Activated CD8-positive, alpha-beta T cell treated with anti-CD3 and anti-CD28 coated beads, Interleukin-2, amount 10 ng/mL, durations not matched to agents 7 days and 5 days (primary cell): Measurements from ENCODE around the gene CD300H. TPM values are rescaled to one million over a fixed set of nuclear protein-coding genes. Genes with fewer than 3 reads are reported as not detected.
"Not testable (repeated sequence)": the region's sequence is repeated elsewhere in the genome, so short reads cannot be mapped to it uniquely, and the experiment has no call there.

ENCODE experiments used
- ATAC-seq: fragments of 150-1000 bp; cut with Tn5 transposase; one replicate; pipeline ENCODE4 v1.10.0; 2021; ENCODE audit warnings: moderate library complexity
- CTCF ChIA-PET: fragments of 350-600 bp; sonication (Branson Sonifier 250); formaldehyde crosslinking; loops from one replicate; lab custom pipeline; 2021; ENCODE audit warnings: antibody characterized with exemption; lab: Charles Lee
- POLR2A ChIA-PET: fragments of 350-600 bp; sonication (Branson Sonifier 250); formaldehyde crosslinking; loops from one replicate; lab custom pipeline; 2021; ENCODE audit warnings: antibody characterized with exemption; lab: Charles Lee
- DNase-seq: peaks from one replicate; pipeline ENCODE4 v3.0.0-alpha.2; 2020
- H3K27ac Mint-ChIP-seq: one replicate; pipeline ENCODE4 v1.8.0; 2021; ENCODE audit warnings: mild to moderate bottlenecking, mixed read lengths
- H3K27me3 Mint-ChIP-seq: one replicate; pipeline ENCODE4 v1.8.0; 2021; ENCODE audit warnings: low read depth, mixed read lengths
- H3K36me3 Mint-ChIP-seq: one replicate; pipeline ENCODE4 v1.8.0; 2021; ENCODE audit warnings: low read depth, mixed read lengths
- H3K4me1 Mint-ChIP-seq: one replicate; pipeline ENCODE4 v1.8.0; 2021; ENCODE audit warnings: low read depth, mixed read lengths
- H3K4me3 Mint-ChIP-seq: one replicate; pipeline ENCODE4 v1.8.0; 2021; ENCODE audit warnings: mild to moderate bottlenecking, mixed read lengths
- H3K9me3 Mint-ChIP-seq: one replicate; pipeline ENCODE4 v1.8.0; 2022; ENCODE audit warnings: mixed read lengths; ENCODE audit not compliant: insufficient read depth
- total RNA-seq, 2 experiments: library from RNA; stranded (reverse); gene quantifications; one replicate each; pipeline ENCODE4 v1.2.3, GENCODE V29; 2021

The CD300H gene
- total RNA-seq, 2 experiments from 2014 or later, result not detected

DNA sequence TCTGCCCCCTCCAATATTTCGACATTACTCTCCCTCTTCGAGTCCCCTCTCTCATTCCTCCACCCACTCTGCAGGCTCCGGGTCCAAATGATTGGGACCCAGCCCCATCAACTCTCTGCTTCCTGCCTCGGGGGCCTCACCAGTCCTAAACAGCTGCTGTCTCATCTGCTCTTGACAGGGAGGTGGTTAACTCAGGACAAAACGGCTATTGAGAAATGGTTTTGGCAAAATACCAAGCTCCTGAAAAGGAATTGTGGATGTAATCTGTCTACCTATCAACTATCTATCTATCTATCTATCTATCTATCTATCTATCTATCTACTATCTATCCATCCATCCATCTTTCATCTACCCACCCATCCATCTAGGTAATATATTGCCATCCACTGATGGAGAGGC lies 2.2 kb downstream of the CD300H start:
- Mint-ChIP-seq H3K9me3 (no peaks in the 10 kb centered on the region), H3K4me1 (peaks cover 15% of the 10 kb centered on the region), H3K27me3 (peaks cover 36% of the 10 kb centered on the region), H3K27ac (no peak overlapping the region), H3K36me3 (no peaks in the 10 kb centered on the region), H3K4me3 (no peak overlapping the region)
- DNase-seq, result no peak
- no peak for ATAC-seq
- ChIA-PET POLR2A (no interaction called here), CTCF (interaction anchor here (2.0 to 2.4 kb wide), 2 partner anchors 17 to 25 kb away, joined by 4 to 10 read pairs; no protein-coding TSS in a partner anchor)

DNA sequence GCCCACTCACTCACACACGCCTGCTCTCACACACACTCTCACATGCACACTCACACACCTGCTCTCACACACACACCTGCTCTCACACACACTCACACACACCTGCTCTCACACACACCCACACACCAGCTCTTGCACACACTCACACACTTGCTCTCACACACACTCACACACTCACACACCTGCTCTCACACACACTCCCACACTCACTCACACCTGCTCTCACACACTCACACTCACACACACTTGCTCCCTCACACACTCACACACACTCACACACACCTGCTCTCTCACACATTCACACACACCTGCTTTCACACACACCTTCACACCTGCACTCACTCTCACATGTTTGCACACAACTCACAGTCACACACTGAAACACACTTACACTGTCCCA lies 4.0 kb downstream of the CD300H start:
- Mint-ChIP-seq H3K4me1 (peaks cover 15% of the 10 kb centered on the region), H3K27ac (no peak overlapping the region), H3K4me3 (no peak overlapping the region), H3K36me3 (no peaks in the 10 kb centered on the region), H3K27me3 (peaks cover 22% of the 10 kb centered on the region), H3K9me3 (no peaks in the 10 kb centered on the region)
- POLR2A ChIA-PET, result no interaction called here
- DNase-seq, result no peak
- CTCF ChIA-PET, result no interaction called here
- no peak for ATAC-seq

DNA sequence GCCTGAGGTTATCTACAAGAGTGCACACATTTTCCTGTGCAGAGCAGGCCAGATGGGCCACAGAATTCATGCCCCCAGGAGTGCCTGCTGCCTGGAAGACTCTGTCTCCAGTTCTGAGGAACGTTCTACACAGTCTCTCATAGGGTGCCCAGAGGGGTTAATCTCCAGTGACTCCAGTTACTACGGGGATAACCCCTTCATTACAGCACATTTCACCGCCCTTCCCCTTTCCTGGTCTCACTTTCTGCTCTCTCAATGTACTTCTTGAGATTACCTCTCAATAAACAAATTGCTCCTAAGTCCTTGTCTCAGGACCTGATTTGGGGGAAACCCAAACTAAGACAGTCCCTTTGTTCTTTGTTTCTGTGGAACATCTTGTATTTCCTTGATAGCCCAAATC lies 5.7 kb downstream of the CD300H start:
- ChIA-PET POLR2A (no interaction called here), CTCF (interaction anchor here (0.9 to 1.7 kb wide), 2 partner anchors 30 to 175 kb away, joined by 3 read pairs; partner anchors contain the start of gene RAB37)
- H3K9me3 Mint-ChIP-seq, result no peaks in the 10 kb centered on the region
- H3K36me3 Mint-ChIP-seq, result no peaks in the 10 kb centered on the region
- H3K27me3 Mint-ChIP-seq, result peaks cover 21% of the 10 kb centered on the region
- ATAC-seq (no peak), DNase-seq (no peak)
- peaks cover 14% of the 10 kb centered on the region for H3K4me1 Mint-ChIP-seq
- H3K27ac Mint-ChIP-seq, result no peak overlapping the region
- no peak overlapping the region for H3K4me3 Mint-ChIP-seq

DNA sequence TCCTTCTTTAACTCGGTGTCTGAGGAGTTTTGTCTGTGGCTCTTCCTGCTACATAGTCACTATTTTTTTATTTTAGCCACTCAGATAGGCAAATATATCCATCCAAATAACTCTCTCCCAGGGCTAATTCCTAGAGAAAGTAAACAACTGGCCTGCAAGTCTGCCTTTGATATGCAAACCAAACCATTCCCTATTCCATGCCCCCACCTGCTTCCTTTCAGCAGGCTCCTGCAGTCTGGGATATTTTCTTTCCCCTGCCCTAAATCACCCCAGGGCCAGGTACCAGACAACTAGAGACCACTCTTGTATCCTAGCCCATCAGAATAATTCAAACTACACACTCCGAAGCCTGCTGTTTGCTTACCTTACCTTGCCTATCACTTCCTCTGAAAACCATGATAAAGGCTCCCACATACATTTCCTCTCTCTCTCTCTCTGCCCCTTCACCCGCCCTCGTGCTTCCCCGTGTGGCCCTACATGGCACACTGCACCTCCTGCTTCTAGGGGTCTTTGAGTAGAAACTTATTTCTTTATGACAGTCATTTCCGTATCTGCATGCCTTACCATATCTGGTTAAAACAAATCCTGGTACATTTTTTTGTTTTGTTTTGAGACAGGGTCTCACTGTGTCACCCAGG lies 8.3 kb downstream of the CD300H start:
- Mint-ChIP-seq H3K36me3 (no peaks in the 10 kb centered on the region), H3K4me1 (peaks cover 14% of the 10 kb centered on the region), H3K27ac (no peak overlapping the region), H3K4me3 (no peak overlapping the region), H3K9me3 (no peaks in the 10 kb centered on the region), H3K27me3 (peaks cover 20% of the 10 kb centered on the region)
- ATAC-seq (peak; percentile 44), DNase-seq (no peak)
- POLR2A ChIA-PET, result no interaction called here
- CTCF ChIA-PET, result no interaction called here

DNA sequence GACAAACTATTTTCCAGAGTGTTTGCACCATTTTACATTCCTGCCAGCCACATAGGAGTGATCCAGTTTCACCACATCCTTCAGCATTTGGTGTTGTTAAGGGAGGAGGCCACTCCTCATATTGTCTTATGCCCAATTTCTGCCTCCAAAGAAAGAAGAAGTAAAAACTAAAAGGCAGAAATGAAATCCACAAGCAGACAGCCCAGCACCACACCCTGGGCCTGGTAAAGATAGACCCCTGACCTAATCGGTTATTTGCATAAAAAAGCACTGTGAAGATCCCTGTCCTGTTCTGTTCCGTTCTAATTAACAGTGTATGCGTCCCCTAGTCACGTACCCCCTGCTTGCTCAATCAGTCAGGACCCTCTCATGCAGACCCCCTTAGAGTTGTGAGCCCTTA lies 8.9 kb downstream of the CD300H start:
- H3K27ac Mint-ChIP-seq, ATAC-seq, DNase-seq, H3K36me3 Mint-ChIP-seq, POLR2A ChIA-PET, H3K4me3 Mint-ChIP-seq, H3K9me3 Mint-ChIP-seq: not testable (repeated sequence)
- Mint-ChIP-seq H3K4me1 (peaks cover 14% of the 10 kb centered on the region), H3K27me3 (peaks cover 20% of the 10 kb centered on the region)
- CTCF ChIA-PET, result interaction anchor here (0.7 kb wide), 1 partner anchor 8 kb away, joined by 5 read pairs; no protein-coding TSS in a partner anchor

DNA sequence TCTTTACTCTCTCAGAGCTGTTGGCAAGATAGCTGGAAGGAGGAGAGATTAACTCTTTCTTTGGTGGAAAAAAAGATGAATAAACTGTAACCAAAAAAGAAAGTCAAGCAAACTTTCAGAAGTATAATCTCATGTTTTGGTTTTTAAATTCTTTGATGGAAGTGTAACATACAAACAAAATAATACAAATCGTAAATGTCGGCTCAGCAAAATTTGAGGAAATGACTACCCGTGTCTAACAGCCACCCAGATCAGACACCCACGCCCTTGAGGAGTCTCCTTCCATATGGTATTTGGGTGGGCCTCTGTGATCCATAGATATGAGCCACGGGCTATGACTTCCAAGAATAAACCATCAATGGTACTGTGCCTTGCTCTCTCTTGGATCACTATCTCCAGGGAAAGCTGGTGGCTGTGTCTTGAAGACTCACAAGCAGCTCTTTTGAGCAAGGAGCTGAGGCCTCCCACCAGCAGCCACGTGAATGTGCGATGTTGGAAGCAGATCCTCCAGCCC lies 11.8 kb downstream of the CD300H start:
- POLR2A ChIA-PET, result no interaction called here
- H3K4me3 Mint-ChIP-seq, result no peak overlapping the region
- ATAC-seq (no peak), DNase-seq (no peak)
- no peak overlapping the region for H3K27ac Mint-ChIP-seq
- CTCF ChIA-PET, result interaction anchor here (1.4 to 2.9 kb wide), 2 partner anchors 11 to 176 kb away, joined by 3 to 13 read pairs; no protein-coding TSS in a partner anchor
- no peaks in the 10 kb centered on the region for H3K36me3 Mint-ChIP-seq
- H3K4me1 Mint-ChIP-seq, result peaks cover 14% of the 10 kb centered on the region
- peaks cover 23% of the 10 kb centered on the region for H3K27me3 Mint-ChIP-seq
- no peaks in the 10 kb centered on the region for H3K9me3 Mint-ChIP-seq

DNA sequence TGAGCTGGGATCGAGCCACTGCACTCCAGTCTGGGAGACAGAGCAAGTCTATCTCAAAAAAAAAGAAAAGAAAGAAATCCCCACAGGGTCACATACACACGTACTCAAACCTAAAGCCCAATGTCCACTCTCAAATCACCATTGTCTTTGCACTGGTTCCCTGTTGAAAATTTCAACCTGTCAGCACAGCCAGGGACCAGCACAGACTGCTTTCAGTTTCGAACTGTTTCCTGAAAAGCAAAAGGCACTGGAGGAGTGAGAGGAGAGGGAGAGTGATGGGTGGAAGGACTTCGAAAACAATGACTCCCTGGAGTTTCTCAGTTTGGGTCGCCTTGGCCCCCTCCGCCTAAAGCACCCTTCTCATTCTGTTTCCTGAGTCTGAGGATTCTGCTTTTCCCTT lies 12.4 kb downstream of the CD300H start:
- ChIA-PET POLR2A (no interaction called here), CTCF (interaction anchor here (2.9 kb wide), 1 partner anchor 11 kb away, joined by 13 read pairs; no protein-coding TSS in a partner anchor)
- peaks cover 14% of the 10 kb centered on the region for H3K4me1 Mint-ChIP-seq
- H3K27me3 Mint-ChIP-seq, result peaks cover 26% of the 10 kb centered on the region
- DNase-seq (no peak), ATAC-seq (no peak)
- H3K36me3 Mint-ChIP-seq, result no peaks in the 10 kb centered on the region
- no peak overlapping the region for H3K27ac Mint-ChIP-seq
- no peak overlapping the region for H3K4me3 Mint-ChIP-seq
- H3K9me3 Mint-ChIP-seq, result no peaks in the 10 kb centered on the region

DNA sequence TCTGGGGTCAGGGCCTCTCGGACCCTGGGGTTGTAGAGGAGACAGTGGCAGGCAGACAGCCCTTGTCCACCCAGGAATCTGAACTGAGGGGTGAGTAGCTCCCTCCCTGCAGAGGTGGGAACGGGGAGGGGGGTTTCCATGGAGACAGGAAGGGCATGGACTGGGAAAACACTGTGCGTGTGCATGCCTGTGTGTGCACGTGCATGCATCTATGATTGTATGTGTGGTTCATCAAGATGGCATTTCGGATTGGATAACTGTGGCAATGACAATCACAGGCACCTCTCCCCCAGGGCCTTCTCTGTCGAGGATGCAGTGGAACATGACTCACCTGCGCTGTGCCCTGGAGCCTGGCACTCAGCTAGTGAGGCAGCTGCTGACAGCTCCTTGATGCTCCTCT lies 15.3 kb downstream of the CD300H start:
- CTCF ChIA-PET, result no interaction called here
- peaks cover 21% of the 10 kb centered on the region for H3K27me3 Mint-ChIP-seq
- H3K4me1 Mint-ChIP-seq, result peaks cover 17% of the 10 kb centered on the region
- ATAC-seq (no peak), DNase-seq (no peak)
- POLR2A ChIA-PET, result no interaction called here
- no peak overlapping the region for H3K27ac Mint-ChIP-seq
- no peaks in the 10 kb centered on the region for H3K36me3 Mint-ChIP-seq
- H3K4me3 Mint-ChIP-seq, result no peak overlapping the region
- H3K9me3 Mint-ChIP-seq, result no peaks in the 10 kb centered on the region

DNA sequence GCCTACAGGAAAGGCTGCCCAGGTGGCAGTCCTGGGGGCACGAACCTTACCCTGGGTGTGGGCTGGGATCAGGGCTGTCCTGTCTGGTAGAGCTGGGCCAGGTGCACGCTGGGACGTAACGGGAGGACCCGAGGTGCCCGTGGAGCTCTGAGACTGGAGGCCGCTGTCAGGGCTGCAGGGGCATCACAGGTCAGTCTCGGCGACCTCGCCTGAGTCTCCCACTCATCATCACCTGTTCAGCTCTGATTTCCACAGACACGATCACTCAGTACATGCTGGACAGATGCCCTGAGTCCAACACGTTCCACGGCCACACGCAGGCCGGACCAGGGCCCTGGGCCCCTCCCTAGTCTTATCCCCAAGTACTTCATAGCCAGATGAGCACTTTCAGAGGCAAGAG lies 16.7 kb downstream of the CD300H start:
- H3K27me3 Mint-ChIP-seq, result peaks cover 14% of the 10 kb centered on the region
- peaks cover 31% of the 10 kb centered on the region for H3K4me1 Mint-ChIP-seq
- no peak overlapping the region for H3K27ac Mint-ChIP-seq
- CTCF ChIA-PET, result no interaction called here
- H3K9me3 Mint-ChIP-seq, result no peaks in the 10 kb centered on the region
- POLR2A ChIA-PET, result no interaction called here
- DNase-seq (no peak), ATAC-seq (no peak)
- H3K4me3 Mint-ChIP-seq, result no peak overlapping the region
- no peaks in the 10 kb centered on the region for H3K36me3 Mint-ChIP-seq

DNA sequence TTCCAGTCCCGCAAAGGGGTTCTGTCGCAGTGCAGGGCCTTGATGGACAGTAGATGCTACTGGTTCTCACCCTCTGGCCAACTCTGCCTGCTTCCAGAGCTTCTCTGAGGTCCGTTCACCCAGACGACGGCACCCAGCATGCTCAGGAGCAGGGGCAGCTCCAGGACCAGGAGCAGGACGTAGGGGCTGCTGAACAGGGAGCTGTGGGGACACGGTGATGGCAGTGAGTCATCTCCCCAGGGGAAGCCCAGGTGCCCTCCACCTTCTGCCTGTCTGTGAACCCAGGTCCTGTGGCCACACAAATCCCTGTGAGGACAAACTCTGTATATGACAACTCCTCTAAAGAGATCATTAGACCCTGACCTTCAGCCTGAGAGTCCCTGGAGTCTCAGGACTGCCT lies 18.0 kb downstream of the CD300H start:
- no peaks in the 10 kb centered on the region for H3K36me3 Mint-ChIP-seq
- DNase-seq, result no peak
- no peak overlapping the region for H3K4me3 Mint-ChIP-seq
- ChIA-PET POLR2A (no interaction called here), CTCF (no interaction called here)
- no peak overlapping the region for H3K27ac Mint-ChIP-seq
- no peak for ATAC-seq
- H3K4me1 Mint-ChIP-seq, result peaks cover 40% of the 10 kb centered on the region
- H3K27me3 Mint-ChIP-seq, result peaks cover 14% of the 10 kb centered on the region
- no peaks in the 10 kb centered on the region for H3K9me3 Mint-ChIP-seq

DNA sequence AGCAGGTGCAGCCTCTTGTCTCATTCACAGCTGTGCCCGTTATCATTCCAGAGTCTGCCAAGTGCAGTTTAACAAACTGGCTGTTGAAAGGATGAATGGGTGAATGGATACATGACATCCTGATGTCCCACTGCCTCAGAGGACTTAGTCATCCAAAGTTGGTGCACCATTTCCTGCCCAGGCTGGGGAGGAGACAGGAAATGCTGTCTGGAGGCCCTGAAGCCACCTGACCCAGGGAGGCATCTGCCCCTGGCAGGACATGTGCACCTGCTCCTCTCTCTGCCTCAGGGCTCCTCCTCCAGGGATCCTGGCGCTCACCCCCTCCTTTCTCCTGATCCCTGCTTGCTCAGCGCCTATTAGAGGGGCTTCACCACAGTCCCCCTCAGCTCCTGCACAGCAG lies 19.6 kb downstream of the CD300H start:
- Mint-ChIP-seq H3K9me3 (no peaks in the 10 kb centered on the region), H3K27ac (peak overlapping the region; percentile 85), H3K36me3 (no peaks in the 10 kb centered on the region), H3K27me3 (peaks cover 10% of the 10 kb centered on the region), H3K4me1 (peaks cover 45% of the 10 kb centered on the region), H3K4me3 (no peak overlapping the region)
- ATAC-seq, result peak; percentile 54
- DNase-seq, result peak; percentile 71
- CTCF ChIA-PET, result interaction anchor here (1.0 kb wide), 1 partner anchor 18 kb away, joined by 4 read pairs; no protein-coding TSS in a partner anchor
- POLR2A ChIA-PET, result no interaction called here

DNA sequence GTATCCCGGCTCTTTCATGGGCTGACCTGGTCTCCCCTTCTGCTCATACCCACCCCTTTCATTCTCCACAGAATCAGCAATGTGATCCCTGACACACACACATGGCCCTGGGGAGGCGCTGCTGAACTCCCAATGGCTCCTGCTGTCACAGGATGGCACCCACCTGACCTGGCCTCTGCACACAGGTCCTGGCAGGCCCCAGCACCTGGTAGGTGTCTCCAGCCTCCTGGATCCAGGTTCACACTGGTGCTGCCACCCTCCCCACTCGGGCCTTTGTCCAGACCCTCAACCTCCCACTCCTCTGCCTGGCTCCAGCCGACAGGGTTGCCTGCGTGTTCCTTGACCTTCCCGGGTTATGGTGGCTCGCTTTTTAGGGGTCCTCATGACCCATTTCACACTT lies 20.0 kb downstream of the CD300H start:
- DNase-seq (no peak), ATAC-seq (no peak)
- no peaks in the 10 kb centered on the region for H3K9me3 Mint-ChIP-seq
- ChIA-PET POLR2A (no interaction called here), CTCF (no interaction called here)
- H3K27ac Mint-ChIP-seq, result peak overlapping the region; percentile 85
- no peaks in the 10 kb centered on the region for H3K36me3 Mint-ChIP-seq
- peaks cover 45% of the 10 kb centered on the region for H3K4me1 Mint-ChIP-seq
- peaks cover 8% of the 10 kb centered on the region for H3K27me3 Mint-ChIP-seq
- H3K4me3 Mint-ChIP-seq, result no peak overlapping the region
